HepG2 (cell line): ENCODE results near the gene PRSS36. TPM values are rescaled to one million over a fixed set of nuclear protein-coding genes. Genes with fewer than 3 reads are reported as not detected.

ENCODE experiments used
- ATAC-seq: fragments of 200-7000 bp; cut with Tn5 transposase; 3 replicates; pipeline ENCODE4 v1.9.1; 2020; ENCODE audit warnings: mild to moderate bottlenecking, moderate library complexity
- BruUV-seq: library from RNA; stranded (reverse); fragments of 400-500 nt; replicated peaks from 2 replicates; lab custom pipeline; 2021; lab: Mats Ljungman, UMichigan
- CTCF ChIA-PET: fragments of 300-600 bp; formaldehyde crosslinking; extraction: SDS; loops from one replicate; lab custom pipeline; 2021; ENCODE audit warnings: low total read pairs, inconsistent platforms, low intra/inter-chr PET ratio; lab: Yijun Ruan, JAX
- POLR2A ChIA-PET: fragments of 350-600 bp; sonication (Branson Sonifier 250); formaldehyde crosslinking; loops from one replicate; lab custom pipeline; 2020; ENCODE audit warnings: antibody characterized with exemption, inconsistent platforms; lab: Yijun Ruan, JAX
- DNase-seq: peaks from one replicate; pipeline ENCODE4 v3.0.0-alpha.2; 2015; ENCODE audit warnings: low spot score
- FAIRE-seq: peaks from 3 replicates; lab custom pipeline; 2011; peaks lifted over from hg19 to GRCh38; lab: Jason Lieb, UNC
- H2AFZ ChIP-seq: one replicate; pipeline ENCODE4 v1.6.1; 2011; ENCODE audit warnings: low read length, inconsistent platforms
- H3K27ac ChIP-seq: fragments of 300-600 bp; 3 replicates; pipeline ENCODE4 v1.8.0; 2011; ENCODE audit warnings: mixed run types, mild to moderate bottlenecking, mixed read lengths, low read length, inconsistent platforms; ENCODE audit not compliant: insufficient read depth; ENCODE audit errors: extremely low read length
- H3K27me3 ChIP-seq, 2 experiments: fragments of 200-600 bp in 1 of 2; 2 replicates in 1 of 2; 3 replicates in 1 of 2; pipeline versions ENCODE4 v1.6.0 to v1.8.0; 2011; ENCODE audit warnings: low read length in 2 of 2, mild to moderate bottlenecking in 2 of 2, moderate library complexity in 2 of 2, inconsistent platforms in 1 of 2; ENCODE audit not compliant: insufficient read depth in 2 of 2, control insufficient read depth in 1 of 2
- H3K36me3 ChIP-seq, 2 experiments: fragments of 200-600 bp in 1 of 2; replicated peaks in 1 of 2; 2 replicates in 1 of 2; 3 replicates in 1 of 2; pipeline versions ENCODE4 v1.5.1 to v1.8.0; 2011; ENCODE audit warnings: low read length in 2 of 2, inconsistent platforms in 1 of 2; ENCODE audit not compliant: insufficient read depth in 2 of 2, control insufficient read depth in 1 of 2
- H3K4me1 ChIP-seq: 2 replicates; pipeline ENCODE4 v1.5.1; 2012; ENCODE audit warnings: low read length, inconsistent platforms; ENCODE audit not compliant: insufficient read depth
- H3K4me2 ChIP-seq: 2 replicates; pipeline ENCODE4 v1.6.0; 2011; ENCODE audit warnings: low read depth, low read length, inconsistent platforms
- H3K4me3 ChIP-seq, 3 experiments: fragments of 200-600 bp in 1 of 3; sonication (generic), shearing (Covaris generic) in 1 of 3; replicated peaks in 1 of 3; 2 replicates each; pipeline ENCODE4 v1.5.1; 2011 to 2016; ENCODE audit warnings: low read length in 3 of 3, inconsistent platforms in 2 of 3, low read depth in 2 of 3, mild to moderate bottlenecking in 2 of 3, control low read depth in 1 of 3, mixed read lengths in 1 of 3; ENCODE audit not compliant: insufficient read depth in 1 of 3
- H3K79me2 ChIP-seq: one replicate; pipeline ENCODE4 v1.6.1; 2011; ENCODE audit warnings: low read length, inconsistent platforms; ENCODE audit not compliant: insufficient read depth
- H3K9ac ChIP-seq: 2 replicates; pipeline ENCODE4 v1.6.0; 2011; ENCODE audit warnings: mild to moderate bottlenecking, low read depth, low read length, inconsistent platforms; ENCODE audit not compliant: insufficient read depth
- H3K9me3 ChIP-seq: 2 replicates; pipeline ENCODE4 v1.5.1; 2012; ENCODE audit warnings: mild to moderate bottlenecking, low read length
- H4K20me1 ChIP-seq: 2 replicates; pipeline ENCODE4 v1.6.0; 2011; ENCODE audit warnings: inconsistent platforms, mild to moderate bottlenecking, low read length, moderate library complexity; ENCODE audit not compliant: insufficient read depth
- NFRKB ChIP-seq: fragments of 450-650 bp; IDR thresholded peaks from 2 replicates; pipeline ENCODE4 v1.6.1; 2017
- NR1H2 ChIP-seq: sonication (generic); formaldehyde crosslinking; IDR thresholded peaks from 2 replicates; pipeline ENCODE4 v1.8.1; 2022; ENCODE audit warnings: low read depth, missing genetic modification reagents, borderline replicate concordance
- PAF1 ChIP-seq: IDR thresholded peaks from 2 replicates; pipeline ENCODE4 v1.6.1; 2016; ENCODE audit warnings: missing genetic modification reagents, missing compliant biosample characterization
- POLR2AphosphoS2 ChIP-seq: IDR thresholded peaks from 2 replicates; pipeline ENCODE4 v1.6.1; 2011; ENCODE audit warnings: low read depth, low read length, improper control_type of control experiment
- POLR2AphosphoS5 ChIP-seq: IDR thresholded peaks from 2 replicates; pipeline ENCODE4 v1.6.1; 2012; ENCODE audit warnings: low read depth, low read length
- POLR2G ChIP-seq: fragments of 200-400 bp; formaldehyde crosslinking; IDR thresholded peaks from 2 replicates; pipeline ENCODE4 v1.6.1; 2018; ENCODE audit warnings: mild to moderate bottlenecking, low read depth, low read length, moderate library complexity
- RAD21 ChIP-seq: fragments of 450-650 bp; formaldehyde crosslinking; IDR thresholded peaks from 2 replicates; pipeline ENCODE4 v1.5.0; 2020; ENCODE audit warnings: mild to moderate bottlenecking
- RBFOX2 ChIP-seq: fragments of 200-400 bp; formaldehyde crosslinking; IDR thresholded peaks from 2 replicates; pipeline ENCODE4 v1.6.1; 2017; ENCODE audit warnings: low read depth, mild to moderate bottlenecking, low read length
- RBM22 ChIP-seq: fragments of 200-400 bp; formaldehyde crosslinking; optimal IDR thresholded peaks from 2 replicates; pipeline ENCODE3; 2017; ENCODE audit warnings: mild to moderate bottlenecking, low read length, moderate library complexity
- SRF ChIP-seq: IDR thresholded peaks from 2 replicates; pipeline ENCODE4 v1.6.1; 2011; ENCODE audit warnings: mild to moderate bottlenecking, low read depth, low read length, moderate library complexity
- WGBS: methylation state at CpG from one replicate; pipeline ENCODE4 v1.1.6; 2017; ENCODE audit warnings: low lambda C conversion rate; 5-methylcytosine and 5-hydroxymethylcytosine counted together
- in situ Hi-C: cut with HindIII; loops from 2 replicates; pipeline ENCODE4 v1.10.0; 2017; ENCODE audit warnings: low pct_unique_long_range_greater_than_20kb; ENCODE audit not compliant: extremely low pct_ligation_motif_present
- intact Hi-C: fragments of 100-400 bp; cut with micrococcal nuclease; formaldehyde crosslinking; loops from one replicate; pipeline ENCODE4 v1.10.0; 2022; ENCODE audit not compliant: unreplicated experiment
- polyA plus RNA-seq, 8 experiments: library from polyadenylated mRNA; depleted of rRNA in 3 of 8; stranded (reverse) in 7 of 8; unstranded in 1 of 8; fragments of >200 nt; fragmentation: Illumina TruSeq in 4 of 8; extraction: Trizol in 4 of 8; gene quantifications; 2 replicates each; pipeline versions ENCODE4 v1.2.1 to v1.2.3, GENCODE V29; 2011 to 2016; ENCODE audit warnings: low read depth in 4 of 8, missing spikeins in 1 of 8, mixed read lengths in 1 of 8; ENCODE audit not compliant: insufficient read depth in 1 of 8
- total RNA-seq, 5 experiments: library from RNA; depleted of rRNA; stranded (reverse); fragments of >200 nt; fragmentation: Illumina TruSeq; extraction: Trizol; gene quantifications; 2 replicates each; pipeline ENCODE4 v1.2.3, GENCODE V29; 2016; ENCODE audit warnings: low read depth in 1 of 5
- TF ChIP-seq, protein P1 (sequence below), 2 experiments: sonication (generic) in 1 of 2; formaldehyde crosslinking in 1 of 2; IDR thresholded peaks; 2 replicates each; pipeline versions ENCODE4 v1.6.1 to v1.9.0; 2014 to 2022; ENCODE audit warnings: antibody characterized with exemption in 1 of 2, borderline replicate concordance in 1 of 2, inconsistent platforms in 1 of 2, low read depth in 1 of 2, missing genetic modification reagents in 1 of 2

Gene PRSS36
- total and polyA plus RNA-seq, 2 of the 13 experiments (the other 11 are each of a cell fraction or from before 2014, with no cell fraction given), result 1.5 to 2.1 TPM

GRCh38 chr16:31192856-31193642, 43.2 kb upstream of the PRSS36 start:
- FAIRE-seq, result no peak
- POLR2A ChIA-PET, result interaction anchor here (1.2 to 2.6 kb wide), 6 partner anchors 8 to 15 kb away, joined by 3 to 13 read pairs (median 6); partner anchors contain the start of gene FUS

More at GRCh38 chr16:31192856-31193642, 43.2 kb upstream of the PRSS36 start:
- WGBS, result 97% methylated on average over 16 of the region's 16 CpGs
- BruUV-seq, result no TSS peak
- Histone ChIP-seq H3K9ac (no peak overlapping the region), H3K79me2 (no peaks in the 10 kb centered on the region), H3K36me3 (peaks cover 43 to 77% of the 10 kb centered on the region in 2 experiments), H3K27me3 (no peaks in the 10 kb centered on the region), H4K20me1 (peaks cover 42% of the 10 kb centered on the region), H2AFZ (no peak overlapping the region), H3K27ac (no peak overlapping the region), H3K4me2 (no peak overlapping the region), H3K4me3 (no peak overlapping the region), H3K4me1 (0 out of 2 replicates have a peak, but pooled peaks cover 5% of the 10 kb centered on the region), H3K9me3 (no peaks in the 10 kb centered on the region)
- CTCF ChIA-PET, result no interaction called here
- in situ Hi-C loops, result no loop called here
- intact Hi-C loops, result no loop called here
- TF ChIP-seq POLR2G, result 0 out of 2 replicates have a peak, but pooled peaks have one; percentile 22
- peak; percentile 30; the same call in 1 of the 2 replicates for TF ChIP-seq PAF1
- 0 out of 2 replicates have a peak, but pooled peaks have one; percentile 10 for TF ChIP-seq SRF
- peak; percentile 93 for TF ChIP-seq POLR2AphosphoS2
- TF ChIP-seq POLR2AphosphoS5, result peak; percentile 41; the same call in 1 of the 2 replicates
- TF ChIP-seq RAD21 (CRISPR knock-in tag), result 0 out of 2 replicates have a peak, but pooled peaks have one; percentile 6
- TF ChIP-seq RBFOX2, result peak; percentile 36; the same call in 1 of the 2 replicates
- TF ChIP-seq, protein P1, sequence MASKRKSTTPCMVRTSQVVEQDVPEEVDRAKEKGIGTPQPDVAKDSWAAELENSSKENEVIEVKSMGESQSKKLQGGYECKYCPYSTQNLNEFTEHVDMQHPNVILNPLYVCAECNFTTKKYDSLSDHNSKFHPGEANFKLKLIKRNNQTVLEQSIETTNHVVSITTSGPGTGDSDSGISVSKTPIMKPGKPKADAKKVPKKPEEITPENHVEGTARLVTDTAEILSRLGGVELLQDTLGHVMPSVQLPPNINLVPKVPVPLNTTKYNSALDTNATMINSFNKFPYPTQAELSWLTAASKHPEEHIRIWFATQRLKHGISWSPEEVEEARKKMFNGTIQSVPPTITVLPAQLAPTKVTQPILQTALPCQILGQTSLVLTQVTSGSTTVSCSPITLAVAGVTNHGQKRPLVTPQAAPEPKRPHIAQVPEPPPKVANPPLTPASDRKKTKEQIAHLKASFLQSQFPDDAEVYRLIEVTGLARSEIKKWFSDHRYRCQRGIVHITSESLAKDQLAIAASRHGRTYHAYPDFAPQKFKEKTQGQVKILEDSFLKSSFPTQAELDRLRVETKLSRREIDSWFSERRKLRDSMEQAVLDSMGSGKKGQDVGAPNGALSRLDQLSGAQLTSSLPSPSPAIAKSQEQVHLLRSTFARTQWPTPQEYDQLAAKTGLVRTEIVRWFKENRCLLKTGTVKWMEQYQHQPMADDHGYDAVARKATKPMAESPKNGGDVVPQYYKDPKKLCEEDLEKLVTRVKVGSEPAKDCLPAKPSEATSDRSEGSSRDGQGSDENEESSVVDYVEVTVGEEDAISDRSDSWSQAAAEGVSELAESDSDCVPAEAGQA (IDR thresholded peaks at IDR 0.05; ENCODE audit: low read depth), result no peak
- TF ChIP-seq, protein P1 (CRISPR knock-in tag; IDR thresholded peaks at IDR 0.05; ENCODE audit: borderline replicate concordance), result no peak
- TF ChIP-seq RBM22, result peak; percentile 95
- TF ChIP-seq NFRKB, result no peak
- no peak for TF ChIP-seq NR1H2 (CRISPR knock-in tag)
- ATAC-seq (no peak), DNase-seq (no peak)
